HUES6 (cell line): ENCODE data around the gene OPRM1.

ENCODE experiments used
- H3K27ac ChIP-seq: 2 replicates; pipeline ENCODE4 v1.7.0; 2013; ENCODE audit warnings: low read depth, mild to moderate bottlenecking, low read length, inconsistent platforms
- H3K27me3 ChIP-seq: 2 replicates; pipeline ENCODE4 v1.6.1; 2013; ENCODE audit warnings: low read length; ENCODE audit not compliant: control insufficient read depth, insufficient read depth
- H3K36me3 ChIP-seq: 2 replicates; pipeline ENCODE4 v1.6.1; 2013; ENCODE audit warnings: low read length; ENCODE audit not compliant: control insufficient read depth, insufficient read depth
- H3K4me1 ChIP-seq: 2 replicates; pipeline ENCODE4 v1.6.1; 2013; ENCODE audit warnings: low read length; ENCODE audit not compliant: control insufficient read depth, insufficient read depth
- H3K4me3 ChIP-seq: 2 replicates; pipeline ENCODE4 v1.5.1; 2013; ENCODE audit warnings: low read depth, low read length
- H3K9ac ChIP-seq: one replicate; pipeline ENCODE4 v1.6.1; 2013; ENCODE audit warnings: mild to moderate bottlenecking, low read length
- H3K9me3 ChIP-seq: 2 replicates; pipeline ENCODE4 v1.6.1; 2013; ENCODE audit warnings: low read depth, low read length; ENCODE audit not compliant: control insufficient read depth, insufficient read depth

OPRM1 gene

GRCh38 chr6:154227862-154228520, 189.0 kb downstream of the OPRM1 start:
- Histone ChIP-seq H3K27ac (no peak overlapping the region), H3K9ac (no peak overlapping the region), H3K4me1 (no peaks in the 10 kb centered on the region), H3K36me3 (no peaks in the 10 kb centered on the region), H3K4me3 (no peak overlapping the region), H3K9me3 (no peaks in the 10 kb centered on the region), H3K27me3 (no peaks in the 10 kb centered on the region)

- no peaks in the 10 kb centered on the region for H3K4me1 ChIP-seq
Measured at GRCh38 chr6:154228521-154228905, 189.5 kb downstream of the OPRM1 start.

GRCh38 chr6:154229786-154230185, 190.7 kb downstream of the OPRM1 start:
- H3K9me3 ChIP-seq = no peaks in the 10 kb centered on the region
- no peaks in the 10 kb centered on the region for H3K36me3 ChIP-seq
- no peaks in the 10 kb centered on the region for H3K4me1 ChIP-seq
- H3K4me3 ChIP-seq = no peak overlapping the region
- no peak overlapping the region for H3K9ac ChIP-seq
- H3K27me3 ChIP-seq = no peaks in the 10 kb centered on the region
- no peak overlapping the region for H3K27ac ChIP-seq

More at GRCh38 chr6:154228521-154228905, 189.5 kb downstream of the OPRM1 start:
- Histone ChIP-seq H3K9ac (no peak overlapping the region), H3K36me3 (no peaks in the 10 kb centered on the region), H3K27ac (no peak overlapping the region), H3K27me3 (no peaks in the 10 kb centered on the region), H3K4me3 (no peak overlapping the region), H3K9me3 (no peaks in the 10 kb centered on the region)

- Histone ChIP-seq H3K27me3 (no peaks in the 10 kb centered on the region), H3K9ac (no peak overlapping the region), H3K4me1 (no peaks in the 10 kb centered on the region), H3K36me3 (no peaks in the 10 kb centered on the region), H3K4me3 (no peak overlapping the region), H3K27ac (no peak overlapping the region), H3K9me3 (no peaks in the 10 kb centered on the region)
Measured at GRCh38 chr6:154230393-154230792, 191.4 kb downstream of the OPRM1 start.

GRCh38 chr6:154230910-154231595, 192.0 kb downstream of the OPRM1 start:
- H3K27ac ChIP-seq = no peak overlapping the region
- no peaks in the 10 kb centered on the region for H3K27me3 ChIP-seq
- no peak overlapping the region for H3K4me3 ChIP-seq
- no peaks in the 10 kb centered on the region for H3K4me1 ChIP-seq
- no peaks in the 10 kb centered on the region for H3K9me3 ChIP-seq
- no peaks in the 10 kb centered on the region for H3K36me3 ChIP-seq
- H3K9ac ChIP-seq = no peak overlapping the region

- H3K4me1 ChIP-seq = no peaks in the 10 kb centered on the region
- no peak overlapping the region for H3K4me3 ChIP-seq
- no peak overlapping the region for H3K9ac ChIP-seq
- H3K36me3 ChIP-seq = no peaks in the 10 kb centered on the region
- H3K27me3 ChIP-seq = no peaks in the 10 kb centered on the region
- H3K27ac ChIP-seq = no peak overlapping the region
- H3K9me3 ChIP-seq = no peaks in the 10 kb centered on the region
Measured at GRCh38 chr6:154232013-154232910, 193.2 kb downstream of the OPRM1 start.

- no peak overlapping the region for H3K27ac ChIP-seq
- H3K36me3 ChIP-seq = no peaks in the 10 kb centered on the region
- H3K27me3 ChIP-seq = no peaks in the 10 kb centered on the region
- no peaks in the 10 kb centered on the region for H3K9me3 ChIP-seq
- H3K4me1 ChIP-seq = no peaks in the 10 kb centered on the region
- H3K9ac ChIP-seq = no peak overlapping the region
- no peak overlapping the region for H3K4me3 ChIP-seq
Measured at GRCh38 chr6:154233383-154233782, 194.3 kb downstream of the OPRM1 start.

- Histone ChIP-seq H3K36me3 (no peaks in the 10 kb centered on the region), H3K27me3 (no peaks in the 10 kb centered on the region), H3K4me1 (no peaks in the 10 kb centered on the region), H3K4me3 (no peak overlapping the region), H3K9ac (no peak overlapping the region), H3K27ac (no peak overlapping the region), H3K9me3 (no peaks in the 10 kb centered on the region)
Measured at GRCh38 chr6:154234019-154234772, 195.2 kb downstream of the OPRM1 start.

- Histone ChIP-seq H3K36me3 (no peaks in the 10 kb centered on the region), H3K27me3 (no peaks in the 10 kb centered on the region), H3K27ac (no peak overlapping the region), H3K4me3 (no peak overlapping the region), H3K9ac (no peak overlapping the region), H3K9me3 (no peaks in the 10 kb centered on the region), H3K4me1 (0 out of 2 replicates have a peak, but pooled peaks cover 2% of the 10 kb centered on the region)
Measured at GRCh38 chr6:154236646-154237301, 197.7 kb downstream of the OPRM1 start.

GRCh38 chr6:154238831-154239230, 199.8 kb downstream of the OPRM1 start:
- H3K9me3 ChIP-seq = no peaks in the 10 kb centered on the region

More at GRCh38 chr6:154238831-154239230, 199.8 kb downstream of the OPRM1 start:
- H3K9ac ChIP-seq = no peak overlapping the region
- H3K36me3 ChIP-seq = no peaks in the 10 kb centered on the region
- peaks cover 3% of the 10 kb centered on the region; the same call in 1 of the 2 replicates for H3K4me1 ChIP-seq
- no peak overlapping the region for H3K27ac ChIP-seq
- H3K4me3 ChIP-seq = no peak overlapping the region
- H3K27me3 ChIP-seq = no peaks in the 10 kb centered on the region
